ENCODE measurements around the gene ANKRD33B.

- TF ChIP-seq GATA3 (IDR thresholded peaks at IDR 0.05; ENCODE audit: low read depth, low read length) (no peak), GATA2 (IDR thresholded peaks at IDR 0.05; ENCODE audit: low read depth, low read length) (no peak)
Measured at GRCh38 chr5:10591966-10592365, 28.1 kb downstream of the ANKRD33B start.
